Tibial nerve (tissue), 4 donors: Measurements from ENCODE around the gene KIFC1.

Source experiments
- CTCF ChIP-seq, 5 experiments: fragments of 200-600 bp in 3 of 5; fragments of 450-650 bp in 2 of 5; sonication (generic) in 3 of 5; IDR thresholded peaks; one replicate each; pipeline ENCODE4 v1.5.1; 2016 to 2019; ENCODE audit warnings: antibody characterized with exemption in 5 of 5, mild to moderate bottlenecking in 3 of 5, moderate library complexity in 2 of 5
- EP300 ChIP-seq, 2 donors: sonication (generic); formaldehyde crosslinking; IDR thresholded peaks; one replicate each; pipeline ENCODE4 v1.6.1; 2017; ENCODE audit warnings: antibody characterized with exemption in 2 of 2, mild to moderate bottlenecking in 1 of 2

DNA sequence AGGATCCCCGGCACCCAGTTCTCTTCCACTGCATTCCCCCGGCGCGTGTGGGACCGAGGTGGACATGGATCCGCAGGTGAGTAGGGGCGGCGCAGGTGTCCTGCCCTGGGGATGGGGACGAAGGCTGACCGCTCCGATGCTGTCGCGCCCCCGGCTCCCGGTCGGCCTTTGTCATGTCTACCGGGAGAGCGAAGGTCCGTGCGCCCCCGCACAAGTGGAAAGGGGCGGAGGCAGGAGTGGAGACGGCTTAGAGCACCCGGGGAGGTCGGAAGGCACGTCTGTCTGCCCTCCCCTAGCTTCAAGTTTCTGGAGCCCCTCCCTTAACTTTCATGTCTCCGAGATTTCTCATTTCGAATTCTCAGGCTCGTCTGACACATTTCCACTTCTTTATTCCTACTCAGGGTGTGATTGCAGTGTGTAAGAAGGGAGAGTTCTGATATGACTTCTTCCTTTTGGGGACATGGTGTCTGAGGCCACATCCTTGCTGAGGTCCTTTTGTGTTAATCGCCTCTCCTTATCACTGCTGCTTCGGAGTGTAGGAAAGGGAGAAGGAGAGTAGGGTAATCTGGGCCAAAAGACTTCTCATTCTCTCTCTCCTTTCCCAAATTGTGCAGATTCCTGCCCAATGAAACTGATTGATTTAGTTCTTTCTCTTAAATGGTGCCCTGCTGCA is 435 bp downstream of the KIFC1 start:
- no peak for TF ChIP-seq EP300 (IDR thresholded peaks at IDR 0.05)
- no peak for TF ChIP-seq CTCF (IDR thresholded peaks at IDR 0.05)
